GM12878 (cell line): Measurements from ENCODE around the gene NR1I2. TPM values are rescaled to one million over a fixed set of nuclear protein-coding genes. Genes with fewer than 3 reads are reported as not detected.

Source experiments
- BCL11A ChIP-seq: IDR thresholded peaks from 2 replicates; pipeline ENCODE4 v1.6.1; 2011; ENCODE audit warnings: low read depth, low read length
- BRCA1 ChIP-seq: IDR thresholded peaks from 2 replicates; pipeline ENCODE4 v1.6.1; 2011; ENCODE audit warnings: low read depth, low read length, improper control_type of control experiment
- DPF2 ChIP-seq: fragments of 450-650 bp; IDR thresholded peaks from 2 replicates; pipeline ENCODE4 v1.6.1; 2017; ENCODE audit warnings: mild to moderate bottlenecking
- NFXL1 ChIP-seq: fragments of 450-650 bp; IDR thresholded peaks from 2 replicates; pipeline ENCODE4 v1.6.1; 2017; ENCODE audit warnings: antibody characterized with exemption, mild to moderate bottlenecking, borderline replicate concordance
- NR2C1 ChIP-seq: fragments of 450-650 bp; IDR thresholded peaks from 2 replicates; pipeline ENCODE4 v1.6.1; 2017; ENCODE audit warnings: antibody characterized with exemption, mild to moderate bottlenecking, moderate library complexity
- WRNIP1 ChIP-seq: IDR thresholded peaks from 2 replicates; pipeline ENCODE4 v1.6.1; 2011; ENCODE audit warnings: low read depth, low read length, improper control_type of control experiment, borderline replicate concordance
- ZNF207 ChIP-seq: fragments of 450-650 bp; IDR thresholded peaks from 2 replicates; pipeline ENCODE4 v1.6.1; 2014; ENCODE audit warnings: antibody characterized with exemption, mild to moderate bottlenecking, borderline replicate concordance
- ZNF24 ChIP-seq: fragments of 450-650 bp; IDR thresholded peaks from 2 replicates; pipeline ENCODE4 v1.6.1; 2017; ENCODE audit warnings: antibody characterized with exemption, mild to moderate bottlenecking
- polyA plus RNA-seq, 11 experiments: library from polyadenylated mRNA; depleted of rRNA in 4 of 11; unstranded in 6 of 11; stranded (reverse) in 5 of 11; fragments of >200 nt; fragmentation: Nextera tagmentation in 4 of 11; fragmentation: Illumina TruSeq in 1 of 11; extraction: Ambion mirVana in 4 of 11; extraction: Trizol in 1 of 11; gene quantifications; 1 replicate in 1 of 11; 2 replicates in 10 of 11; pipeline versions ENCODE4 v1.2.1 to v1.2.3, GENCODE V29; 2011 to 2016; ENCODE audit warnings: inconsistent platforms in 2 of 11, missing spikeins in 2 of 11, low read depth in 1 of 11
- total RNA-seq, 4 experiments: library from RNA; depleted of rRNA in 3 of 4; stranded (reverse); fragments of >200 nt in 3 of 4; fragmentation: Illumina TruSeq in 1 of 4; extraction: Trizol in 1 of 4; gene quantifications; 2 replicates each; pipeline versions ENCODE4 v1.2.1 to v1.2.3, GENCODE V29; 2013 to 2021
- TF ChIP-seq, protein P1 (sequence below): IDR thresholded peaks from 2 replicates; pipeline ENCODE4 v1.6.1; 2012; ENCODE audit warnings: improper control_type of control experiment, low read depth, low read length; ENCODE audit not compliant: insufficient replicate concordance
- TF ChIP-seq, protein P2 (sequence below): fragments of 450-650 bp; IDR thresholded peaks from 2 replicates; pipeline ENCODE4 v1.6.1; 2014; ENCODE audit warnings: mild to moderate bottlenecking
- TF ChIP-seq, protein P3 (sequence below): IDR thresholded peaks from 2 replicates; pipeline ENCODE4 v1.6.1; 2011; ENCODE audit warnings: borderline replicate concordance, low read depth, mild to moderate bottlenecking, moderate library complexity, mixed read lengths, low read length; ENCODE audit not compliant: insufficient read depth; ENCODE audit errors: extremely low read length

The NR1I2 gene
- total and polyA plus RNA-seq, 10 of the 15 experiments (the other 5 are each of a cell fraction or from before 2014, with no cell fraction given): 0.03 to 1.0 (median 0.39) TPM

DNA sequence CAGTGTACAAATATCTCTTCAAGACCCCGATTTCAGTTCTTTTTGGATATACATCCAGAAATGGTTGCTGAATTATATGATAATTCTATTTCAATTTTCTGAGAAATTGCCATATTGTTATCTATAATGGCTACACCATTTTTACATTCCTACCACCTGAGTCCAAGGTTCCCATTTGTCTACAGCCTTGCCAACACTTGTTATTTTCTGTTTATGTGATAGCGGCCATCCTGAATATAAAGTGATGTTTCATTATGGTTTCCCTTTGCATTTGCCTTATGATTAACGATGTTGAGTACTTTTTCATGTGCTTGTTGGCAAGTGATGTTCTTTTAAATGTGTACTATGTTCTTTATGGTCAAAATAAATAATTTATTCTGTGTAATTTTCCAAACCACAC, 8.5 kb downstream of the NR1I2 start (continued):
- TF ChIP-seq, protein P1, sequence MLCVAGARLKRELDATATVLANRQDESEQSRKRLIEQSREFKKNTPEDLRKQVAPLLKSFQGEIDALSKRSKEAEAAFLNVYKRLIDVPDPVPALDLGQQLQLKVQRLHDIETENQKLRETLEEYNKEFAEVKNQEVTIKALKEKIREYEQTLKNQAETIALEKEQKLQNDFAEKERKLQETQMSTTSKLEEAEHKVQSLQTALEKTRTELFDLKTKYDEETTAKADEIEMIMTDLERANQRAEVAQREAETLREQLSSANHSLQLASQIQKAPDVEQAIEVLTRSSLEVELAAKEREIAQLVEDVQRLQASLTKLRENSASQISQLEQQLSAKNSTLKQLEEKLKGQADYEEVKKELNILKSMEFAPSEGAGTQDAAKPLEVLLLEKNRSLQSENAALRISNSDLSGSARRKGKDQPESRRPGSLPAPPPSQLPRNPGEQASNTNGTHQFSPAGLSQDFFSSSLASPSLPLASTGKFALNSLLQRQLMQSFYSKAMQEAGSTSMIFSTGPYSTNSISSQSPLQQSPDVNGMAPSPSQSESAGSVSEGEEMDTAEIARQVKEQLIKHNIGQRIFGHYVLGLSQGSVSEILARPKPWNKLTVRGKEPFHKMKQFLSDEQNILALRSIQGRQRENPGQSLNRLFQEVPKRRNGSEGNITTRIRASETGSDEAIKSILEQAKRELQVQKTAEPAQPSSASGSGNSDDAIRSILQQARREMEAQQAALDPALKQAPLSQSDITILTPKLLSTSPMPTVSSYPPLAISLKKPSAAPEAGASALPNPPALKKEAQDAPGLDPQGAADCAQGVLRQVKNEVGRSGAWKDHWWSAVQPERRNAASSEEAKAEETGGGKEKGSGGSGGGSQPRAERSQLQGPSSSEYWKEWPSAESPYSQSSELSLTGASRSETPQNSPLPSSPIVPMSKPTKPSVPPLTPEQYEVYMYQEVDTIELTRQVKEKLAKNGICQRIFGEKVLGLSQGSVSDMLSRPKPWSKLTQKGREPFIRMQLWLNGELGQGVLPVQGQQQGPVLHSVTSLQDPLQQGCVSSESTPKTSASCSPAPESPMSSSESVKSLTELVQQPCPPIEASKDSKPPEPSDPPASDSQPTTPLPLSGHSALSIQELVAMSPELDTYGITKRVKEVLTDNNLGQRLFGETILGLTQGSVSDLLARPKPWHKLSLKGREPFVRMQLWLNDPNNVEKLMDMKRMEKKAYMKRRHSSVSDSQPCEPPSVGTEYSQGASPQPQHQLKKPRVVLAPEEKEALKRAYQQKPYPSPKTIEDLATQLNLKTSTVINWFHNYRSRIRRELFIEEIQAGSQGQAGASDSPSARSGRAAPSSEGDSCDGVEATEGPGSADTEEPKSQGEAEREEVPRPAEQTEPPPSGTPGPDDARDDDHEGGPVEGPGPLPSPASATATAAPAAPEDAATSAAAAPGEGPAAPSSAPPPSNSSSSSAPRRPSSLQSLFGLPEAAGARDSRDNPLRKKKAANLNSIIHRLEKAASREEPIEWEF: no peak
- no peak for TF ChIP-seq DPF2
- no peak for TF ChIP-seq NFXL1
- no peak for TF ChIP-seq BCL11A
- TF ChIP-seq NR2C1: no peak
- TF ChIP-seq BRCA1: no peak
- no peak for TF ChIP-seq ZNF24
- TF ChIP-seq ZNF207: no peak
- no peak for TF ChIP-seq WRNIP1
- TF ChIP-seq, protein P2, sequence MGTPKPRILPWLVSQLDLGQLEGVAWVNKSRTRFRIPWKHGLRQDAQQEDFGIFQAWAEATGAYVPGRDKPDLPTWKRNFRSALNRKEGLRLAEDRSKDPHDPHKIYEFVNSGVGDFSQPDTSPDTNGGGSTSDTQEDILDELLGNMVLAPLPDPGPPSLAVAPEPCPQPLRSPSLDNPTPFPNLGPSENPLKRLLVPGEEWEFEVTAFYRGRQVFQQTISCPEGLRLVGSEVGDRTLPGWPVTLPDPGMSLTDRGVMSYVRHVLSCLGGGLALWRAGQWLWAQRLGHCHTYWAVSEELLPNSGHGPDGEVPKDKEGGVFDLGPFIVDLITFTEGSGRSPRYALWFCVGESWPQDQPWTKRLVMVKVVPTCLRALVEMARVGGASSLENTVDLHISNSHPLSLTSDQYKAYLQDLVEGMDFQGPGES: no peak
- TF ChIP-seq, protein P3, sequence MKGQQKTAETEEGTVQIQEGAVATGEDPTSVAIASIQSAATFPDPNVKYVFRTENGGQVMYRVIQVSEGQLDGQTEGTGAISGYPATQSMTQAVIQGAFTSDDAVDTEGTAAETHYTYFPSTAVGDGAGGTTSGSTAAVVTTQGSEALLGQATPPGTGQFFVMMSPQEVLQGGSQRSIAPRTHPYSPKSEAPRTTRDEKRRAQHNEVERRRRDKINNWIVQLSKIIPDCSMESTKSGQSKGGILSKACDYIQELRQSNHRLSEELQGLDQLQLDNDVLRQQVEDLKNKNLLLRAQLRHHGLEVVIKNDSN: no peak
